Right ventricle myocardium superior (tissue), 1 donor: Measurements from ENCODE around the gene HBE1. TPM values are rescaled to one million over a fixed set of nuclear protein-coding genes. Genes with fewer than 3 reads are reported as not detected.
"Not testable (repeated sequence)": the region's sequence is repeated elsewhere in the genome, so short reads cannot be mapped to it uniquely, and the experiment has no call there.

ENCODE experiments used
- ATAC-seq: fragments of 200-7000 bp; cut with Tn5 transposase; one replicate; pipeline ENCODE4 v1.9.1; 2020; ENCODE audit warnings: mild to moderate bottlenecking; ENCODE audit not compliant: poor library complexity
- DNase-seq: peaks from one replicate; pipeline ENCODE4 v3.0.0-alpha.2; 2020
- intact Hi-C: fragments of 100-400 bp; cut with DNase I; formaldehyde crosslinking; loops from one replicate; pipeline ENCODE4 v1.11.2; 2022
- long read RNA-seq: library from polyadenylated mRNA; unstranded; transcript quantifications from one replicate; pipeline ENCODE4 v2.0.0, GENCODE V29; 2021
- total RNA-seq: library from RNA; stranded (reverse); fragmentation: NEBNext Ultra II Directional; extraction: Animal tissue kit (Norgen Biotek cat#: 25700); gene quantifications from one replicate; pipeline ENCODE4 v1.2.1, GENCODE V29; 2021
- donor health status: DM: no; HTN: yes; CAD: no; lungs with severe emphysema.

The HBE1 gene
- total RNA-seq: not detected
- long read RNA-seq: 0 reads

DNA sequence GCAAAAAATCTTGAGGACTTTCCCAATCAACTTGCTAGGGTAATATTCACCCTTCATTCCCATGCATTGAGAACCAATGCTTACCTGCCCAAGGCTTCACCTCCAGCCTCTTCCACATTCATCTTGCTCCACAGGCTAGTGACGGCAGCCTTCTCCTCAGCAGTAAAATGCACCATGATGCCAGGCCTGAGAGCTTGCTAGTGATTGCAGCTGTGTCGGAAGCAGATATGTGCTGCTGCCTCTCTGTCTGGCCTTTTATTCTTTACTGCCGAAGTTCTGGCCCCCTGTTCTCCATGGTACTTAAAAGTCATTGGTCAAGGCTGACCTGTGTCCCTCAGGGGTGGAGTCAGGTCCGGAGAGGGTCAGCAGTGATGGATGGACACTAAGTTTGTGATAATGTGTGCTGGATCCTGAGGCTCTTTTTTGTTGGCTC, at the start of gene HBE1:
TSS of gene HBE1 (minus strand) at position 231 of the 433 bp plus-strand sequence. CDS start at position 176, 55 bp downstream.
- no peak for ATAC-seq
- intact Hi-C loops: no loop called here
- no peak for DNase-seq

GRCh38 chr11:5317292-5317691, 47.5 kb upstream of the HBE1 start:
- no peak for ATAC-seq
- no peak for DNase-seq
- intact Hi-C loops: no loop called here

GRCh38 chr11:5313326-5314023, 43.7 kb upstream of the HBE1 start:
- DNase-seq, intact Hi-C loops, ATAC-seq: not testable (repeated sequence)

GRCh38 chr11:5310423-5310822, 40.7 kb upstream of the HBE1 start:
- intact Hi-C loops: no loop called here
- ATAC-seq (no peak), DNase-seq (no peak)

DNA sequence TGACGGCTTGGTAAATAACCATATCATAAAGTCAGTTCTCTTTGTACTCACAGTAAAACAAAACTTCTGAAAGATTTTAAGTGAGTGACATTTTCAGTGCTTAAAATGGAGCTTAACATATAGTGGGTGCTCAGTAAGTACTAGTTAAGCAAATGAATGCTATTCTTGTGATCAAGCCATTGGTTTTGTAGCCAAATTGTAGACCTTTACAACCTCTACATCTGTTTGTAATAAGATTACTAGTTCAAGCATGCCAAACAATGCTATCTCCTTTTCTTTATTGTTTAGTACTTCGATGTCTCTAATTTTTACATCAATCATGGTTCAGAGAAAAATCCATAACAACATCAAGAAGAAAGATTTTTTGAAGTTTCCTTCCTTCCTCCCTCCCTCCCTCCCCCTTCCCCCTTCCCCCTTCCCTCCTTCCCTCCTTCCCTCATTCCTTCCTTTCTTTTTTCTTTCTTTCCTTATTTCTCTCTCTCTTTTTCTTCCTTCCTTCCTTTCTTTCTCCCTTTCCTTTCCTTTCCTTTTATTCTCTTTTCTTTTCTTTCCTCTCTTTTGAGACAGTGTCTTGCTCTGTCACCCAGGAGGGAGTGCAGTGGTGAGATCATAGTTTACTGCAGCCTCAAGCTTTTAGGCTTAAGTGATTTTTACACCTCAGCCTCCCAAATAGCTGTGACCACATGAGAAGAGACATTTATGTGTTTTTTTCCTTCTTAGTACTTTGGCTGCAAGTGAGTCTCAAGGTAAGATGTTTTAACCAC, 37.7 kb upstream of the HBE1 start:
- DNase-seq (no peak), ATAC-seq (no peak)
- intact Hi-C loops: no loop called here

DNA sequence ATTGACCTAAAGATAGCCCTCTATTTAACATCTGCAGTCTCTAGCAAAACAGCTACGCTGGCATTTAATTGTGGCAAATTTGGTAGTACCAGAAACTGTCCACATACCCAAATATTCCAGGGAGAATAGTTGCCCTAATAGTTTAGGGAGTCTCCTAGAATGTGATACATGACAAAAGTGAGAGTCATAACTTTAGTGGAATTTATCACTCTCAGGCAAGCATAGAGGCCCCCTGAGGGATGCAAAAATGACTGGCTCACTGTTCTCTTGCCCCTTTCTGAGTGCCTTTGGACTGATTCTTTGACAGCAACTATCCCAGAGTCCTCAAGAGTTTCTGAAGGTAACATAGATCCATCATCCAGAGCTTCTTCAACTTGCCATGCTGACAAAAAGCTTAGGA, 34.3 kb upstream of the HBE1 start:
- ATAC-seq (no peak), DNase-seq (no peak)
- intact Hi-C loops: no loop called here

DNA sequence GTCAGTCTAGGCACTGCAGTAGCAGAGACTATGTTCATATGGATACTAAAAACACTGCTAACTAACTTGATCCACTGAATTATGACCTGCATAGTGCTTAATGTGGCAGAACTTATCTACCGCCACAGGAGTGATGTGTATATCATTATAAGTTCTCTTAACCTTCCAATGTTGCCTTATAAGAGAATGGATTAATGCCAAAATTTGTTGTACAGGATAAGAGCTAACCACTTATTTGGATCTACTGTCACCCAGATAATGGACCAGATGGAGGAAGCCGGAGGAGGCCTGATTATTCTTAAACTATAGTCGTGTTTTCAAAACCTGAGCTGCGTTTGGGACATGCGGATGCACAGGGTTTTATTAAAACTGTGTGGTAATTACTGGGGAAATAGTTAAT, 33.9 kb upstream of the HBE1 start:
- ATAC-seq (no peak), DNase-seq (no peak)
- intact Hi-C loops: no loop called here

- no peak for ATAC-seq
These were observed 32.1 kb upstream of the HBE1 start, which contains the start of gene OR51B4 for GRCh38 chr11:5301846-5302245. Gene OR51B4 (minus strand): TSS chr11:5301946. CDS start chr11:5301946, 0 bp downstream.

GRCh38 chr11:5300251-5300650, 30.5 kb upstream of the HBE1 start:
- intact Hi-C loops: no loop called here
- ATAC-seq (no peak), DNase-seq (no peak)

More at GRCh38 chr11:5301846-5302245, 32.1 kb upstream of the HBE1 start, which contains the start of gene OR51B4:
- intact Hi-C loops: no loop called here
- no peak for DNase-seq

DNA sequence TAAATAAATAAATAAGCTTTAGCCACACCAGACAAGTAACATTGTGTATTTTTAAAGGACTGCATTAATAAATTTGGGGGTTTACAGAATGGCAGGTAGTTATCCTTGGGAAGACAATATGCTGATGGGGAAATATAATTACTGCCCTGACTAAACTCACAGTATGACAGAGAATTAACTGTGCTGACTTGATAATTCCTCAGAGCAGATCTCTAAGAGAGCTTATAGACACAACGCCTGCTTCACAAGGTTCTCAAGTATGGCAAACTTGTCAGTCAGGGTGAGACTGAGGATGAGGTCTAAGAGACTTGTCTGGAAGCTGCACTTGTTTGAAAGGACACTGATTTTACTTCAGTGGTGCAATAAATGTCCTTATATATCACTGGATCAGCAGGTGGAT, 28.7 kb upstream of the HBE1 start:
- intact Hi-C loops: no loop called here
- no peak for ATAC-seq
- DNase-seq: no peak

GRCh38 chr11:5297721-5298323, 28.1 kb upstream of the HBE1 start:
- no peak for DNase-seq
- ATAC-seq: no peak
- intact Hi-C loops: no loop called here

GRCh38 chr11:5294342-5294995, 24.7 kb upstream of the HBE1 start:
- DNase-seq, ATAC-seq, intact Hi-C loops: not testable (repeated sequence)

- ATAC-seq: no peak
- DNase-seq: no peak
- intact Hi-C loops: no loop called here
These were observed 23.3 kb upstream of the HBE1 start for GRCh38 chr11:5293028-5293427.

GRCh38 chr11:5291207-5291838, 21.6 kb upstream of the HBE1 start:
- no peak for DNase-seq
- ATAC-seq: no peak
- intact Hi-C loops: no loop called here

- no peak for DNase-seq
- intact Hi-C loops: no loop called here
- ATAC-seq: no peak
These were observed 20.4 kb upstream of the HBE1 start for GRCh38 chr11:5290106-5290505.

GRCh38 chr11:5289696-5290095, 20.0 kb upstream of the HBE1 start:
- ATAC-seq: no peak
- no peak for DNase-seq
- intact Hi-C loops: no loop called here

- DNase-seq (no peak), ATAC-seq (no peak)
- intact Hi-C loops: no loop called here
These were observed 19.3 kb upstream of the HBE1 start for GRCh38 chr11:5288906-5289550.
